ENCODE results near the gene BCKDHB. TPM values are rescaled to one million over a fixed set of nuclear protein-coding genes. Genes with fewer than 3 reads are reported as not detected.
A peak's percentile ranks its signal among the peaks of the same experiment; 100 is the strongest.
"Not testable (repeated sequence)": the region's sequence is repeated elsewhere in the genome, so short reads cannot be mapped to it uniquely, and the experiment has no call there.

Gene BCKDHB
- total RNA-seq, 1 donor from 2014 or later, result 14.7 TPM

DNA sequence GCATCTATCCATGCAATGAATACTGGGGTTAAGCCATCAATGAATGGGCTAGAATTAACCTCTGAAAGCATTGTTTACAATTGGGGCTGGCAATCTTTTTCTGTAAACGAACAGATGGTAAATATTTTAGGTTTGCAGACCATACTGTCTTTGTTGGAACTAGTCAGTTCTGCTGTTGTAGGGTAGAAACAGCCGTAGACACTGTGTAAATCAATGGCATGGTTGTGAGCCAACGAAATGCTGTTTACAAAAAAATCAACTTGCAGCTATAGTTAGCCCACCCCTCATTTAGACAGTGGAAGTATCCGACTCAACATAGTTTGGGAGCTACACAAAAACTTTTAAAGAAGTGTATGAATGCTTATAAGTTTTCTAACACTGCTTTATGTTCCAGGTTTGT is 91.5 kb downstream of the BCKDHB start:
- no peak for DNase-seq (ENCODE audit: low spot score in 2 of 2)
- no peak for FAIRE-seq

DNA sequence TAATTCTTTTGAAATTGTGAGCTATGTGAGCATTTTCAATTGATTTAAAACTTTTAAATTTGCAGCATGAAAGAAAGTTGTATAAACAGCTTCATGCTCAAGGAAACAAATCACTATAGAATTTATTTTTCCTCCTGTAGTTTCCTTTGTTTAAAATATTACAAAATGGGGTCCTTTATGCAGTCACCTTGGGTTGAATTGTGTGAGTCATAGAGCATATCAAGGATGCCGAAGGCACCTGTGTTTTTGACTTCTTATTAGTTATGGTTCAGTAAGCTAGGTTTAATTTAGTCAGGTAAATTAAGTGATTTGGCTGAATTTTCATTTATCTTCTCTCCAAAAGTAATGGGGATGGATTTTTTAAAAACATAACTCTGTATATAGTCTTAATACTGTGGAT is 96.8 kb downstream of the BCKDHB start:
- FAIRE-seq (no peak), DNase-seq (ENCODE audit: low spot score in 2 of 2) (no peak)

DNA sequence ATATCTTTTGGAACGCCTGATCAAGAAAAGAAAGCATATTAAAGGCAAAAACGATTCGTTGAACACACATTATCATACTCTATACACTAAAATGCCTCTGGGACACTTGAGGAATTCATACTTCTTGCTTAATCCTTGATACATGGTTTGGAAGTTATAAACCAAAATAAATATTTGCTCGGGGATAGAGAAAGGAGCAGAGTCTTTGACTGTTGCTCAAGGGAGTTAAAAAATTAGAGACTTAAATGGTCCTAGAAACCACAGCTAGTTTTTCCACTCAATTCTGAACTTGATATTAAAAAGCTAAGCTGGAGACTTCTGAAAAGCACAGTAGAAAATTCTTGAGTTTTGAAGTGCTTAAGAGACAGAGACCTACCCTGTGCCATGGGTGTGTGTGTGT is 98.9 kb downstream of the BCKDHB start:
- FAIRE-seq, result no peak
- DNase-seq (ENCODE audit: low spot score in 2 of 2), result no peak

DNA sequence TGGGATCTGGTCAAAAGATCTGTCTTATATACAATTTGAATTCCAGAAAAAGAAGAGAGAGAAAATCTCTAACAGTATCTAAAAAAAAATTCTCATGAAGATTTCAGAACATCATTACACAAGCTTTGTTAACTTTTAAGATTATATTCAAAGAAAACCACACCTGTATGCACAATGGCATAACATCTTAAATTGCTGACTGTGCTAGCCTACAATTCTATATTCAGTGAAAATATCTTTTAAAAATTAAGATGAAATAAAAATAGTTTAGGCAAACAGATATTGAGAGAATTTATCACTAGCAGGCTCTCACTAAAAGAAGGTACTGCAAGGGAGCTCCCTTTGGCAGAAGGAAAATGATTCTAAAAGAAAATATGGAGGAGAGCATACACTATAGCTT is 100.3 kb downstream of the BCKDHB start:
- DNase-seq (ENCODE audit: low spot score in 2 of 2) (no peak), FAIRE-seq (no peak)

DNA sequence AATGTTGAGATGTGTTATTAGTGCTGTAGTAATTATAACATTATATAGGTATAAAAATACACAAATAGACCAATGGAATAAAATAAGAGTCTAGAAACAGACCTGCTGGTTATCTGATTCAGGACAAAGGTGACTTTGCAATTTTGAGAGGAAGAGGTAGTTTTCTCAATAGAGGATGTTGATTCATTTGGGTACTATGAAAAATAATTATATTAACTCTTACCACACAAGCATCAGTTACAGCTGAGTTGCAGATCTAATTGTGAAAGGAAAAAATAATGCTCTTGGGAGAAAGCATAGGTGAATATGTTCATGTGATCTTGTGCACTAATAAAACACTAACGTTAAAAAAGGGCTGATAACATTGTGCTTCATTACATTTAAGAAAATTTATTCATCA is 103.0 kb downstream of the BCKDHB start:
- DNase-seq (ENCODE audit: low spot score in 2 of 2) (no peak), FAIRE-seq (no peak)

DNA sequence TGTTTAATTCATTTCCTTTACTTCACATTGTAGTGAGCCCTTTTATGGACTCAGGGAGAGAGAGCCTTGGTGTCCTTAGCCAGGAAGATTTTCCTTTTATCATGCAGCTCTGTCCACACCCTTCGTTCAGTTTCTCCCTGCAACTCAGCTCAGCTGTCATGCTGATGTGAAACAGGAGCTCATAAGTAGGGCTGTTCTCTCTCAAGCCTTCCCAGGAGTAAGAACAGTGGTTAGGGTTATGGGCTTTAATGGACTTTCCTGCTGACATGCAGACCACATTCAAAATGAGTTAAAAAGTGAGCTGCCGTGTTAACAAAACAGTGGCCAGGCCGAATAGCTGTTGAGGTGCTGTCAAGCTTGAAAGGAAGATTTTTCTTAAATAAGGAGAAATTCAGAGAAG is 104.1 kb downstream of the BCKDHB start:
- DNase-seq (ENCODE audit: low spot score in 2 of 2), result no peak
- FAIRE-seq, result no peak

DNA sequence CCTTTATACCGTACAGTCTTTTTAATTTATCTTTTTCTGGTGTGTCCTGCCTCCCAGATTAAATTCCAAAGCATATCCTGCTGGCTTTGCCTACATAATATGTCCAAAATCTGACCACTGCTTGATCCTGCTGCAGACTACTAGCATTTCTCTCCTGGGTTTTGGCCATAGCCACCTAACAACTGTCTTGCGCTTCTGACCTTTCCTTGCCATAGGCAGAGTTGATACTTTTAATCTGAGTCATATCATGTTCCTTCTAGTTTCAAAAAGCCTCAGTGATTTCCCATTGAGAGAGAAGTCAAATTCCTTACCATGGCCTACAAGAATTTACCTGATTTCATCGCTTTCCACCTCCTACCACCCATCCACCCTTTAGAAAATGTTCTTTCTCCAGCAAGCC is 104.8 kb downstream of the BCKDHB start:
- no peak for FAIRE-seq

DNA sequence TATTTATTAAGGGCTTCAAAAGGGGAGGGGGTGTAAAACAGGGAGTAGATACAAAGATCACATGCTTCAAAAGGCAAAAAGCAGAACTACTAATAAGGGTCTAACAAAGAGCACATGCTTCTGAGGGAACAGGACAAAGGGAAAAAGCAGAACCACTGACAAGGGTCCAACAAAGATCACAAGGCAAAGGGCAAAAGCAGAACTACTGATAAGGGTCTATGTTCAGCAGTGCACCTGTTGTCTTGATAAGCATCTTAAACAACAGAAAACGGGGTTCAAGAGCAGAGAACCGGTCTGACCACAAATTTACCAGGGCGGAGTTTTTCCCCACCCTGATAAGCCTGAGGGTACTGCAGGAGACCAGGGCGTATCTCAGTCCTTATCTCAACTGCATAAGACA is 105.4 kb downstream of the BCKDHB start:
- FAIRE-seq; DNase-seq (ENCODE audit: low spot score in 2 of 2): not testable (repeated sequence)

More for the DNA sequence above, 104.8 kb downstream of the BCKDHB start:
- DNase-seq (ENCODE audit: low spot score in 2 of 2), result no peak

DNA sequence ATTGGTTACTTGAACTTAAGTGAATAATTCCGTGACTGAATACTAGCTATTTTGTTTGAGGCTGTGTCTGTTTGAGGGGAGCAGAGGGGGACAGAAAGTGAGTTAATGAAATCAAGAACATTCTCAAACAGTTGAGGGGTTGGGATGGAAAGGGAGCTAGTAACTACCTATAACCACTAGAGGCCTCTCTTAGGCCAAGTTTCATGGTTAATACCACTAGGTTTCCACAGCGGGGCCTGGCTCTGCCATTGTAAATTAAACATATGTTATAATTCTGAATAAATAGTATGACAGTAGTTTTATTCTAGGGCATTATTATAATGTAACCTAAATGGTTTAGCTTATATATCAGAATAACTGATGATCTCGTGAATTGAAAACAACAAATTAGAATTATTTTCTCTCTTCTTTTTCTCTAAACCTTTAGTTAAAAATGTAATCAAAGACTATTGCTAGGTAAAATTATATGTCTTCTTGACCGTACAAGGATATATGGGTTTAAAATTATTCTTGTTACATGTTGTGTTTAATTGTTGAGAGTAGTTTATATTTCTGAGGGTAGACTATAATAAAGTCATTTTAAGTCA is 108.1 kb downstream of the BCKDHB start:
- FAIRE-seq, result peak; percentile 55

DNA sequence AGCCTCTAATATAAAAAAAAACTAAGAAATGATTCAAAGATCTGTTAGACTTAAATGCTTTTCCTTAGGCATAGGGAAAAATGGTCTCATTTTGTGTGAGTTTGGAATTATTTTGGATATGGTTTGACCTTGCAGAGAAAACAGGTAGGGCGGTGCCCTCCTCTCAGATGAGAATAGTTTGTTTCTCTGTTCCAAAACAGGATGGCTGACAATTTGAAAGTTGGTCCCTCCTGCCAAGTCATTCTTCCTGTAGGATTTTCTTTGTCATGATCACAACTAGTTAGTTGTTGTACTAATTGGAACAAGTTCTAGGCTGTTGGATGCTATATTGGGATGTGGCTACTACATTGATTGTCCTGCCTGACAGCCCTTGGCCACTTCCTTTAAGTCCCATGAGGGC is 108.6 kb downstream of the BCKDHB start:
- no peak for FAIRE-seq
- DNase-seq (ENCODE audit: low spot score in 2 of 2), result no peak

More for the DNA sequence above, 108.1 kb downstream of the BCKDHB start:
- DNase-seq (ENCODE audit: low spot score in 2 of 2), result peak in 1 of 2 donors; percentile 12

DNA sequence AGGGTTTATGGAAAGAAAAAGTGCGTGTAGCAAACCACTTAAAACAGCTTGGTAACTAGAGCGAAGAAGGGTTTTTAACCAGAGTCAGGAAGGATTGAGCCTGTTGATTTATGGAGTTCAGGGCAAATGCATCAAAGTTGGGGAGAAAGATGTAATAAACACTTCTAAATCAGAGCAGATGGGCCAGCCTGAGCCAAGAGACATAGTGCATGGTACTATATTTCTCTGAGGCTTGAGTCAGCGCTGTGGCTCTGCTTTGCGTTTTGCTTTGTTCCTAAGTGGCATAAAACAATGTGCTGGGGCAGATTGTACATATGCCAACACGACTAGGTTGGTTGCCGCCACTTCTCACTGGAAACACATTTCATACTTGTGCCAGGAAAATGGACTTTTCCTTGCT is 111.3 kb downstream of the BCKDHB start:
- DNase-seq (ENCODE audit: low spot score in 2 of 2), result no peak
- FAIRE-seq, result no peak

DNA sequence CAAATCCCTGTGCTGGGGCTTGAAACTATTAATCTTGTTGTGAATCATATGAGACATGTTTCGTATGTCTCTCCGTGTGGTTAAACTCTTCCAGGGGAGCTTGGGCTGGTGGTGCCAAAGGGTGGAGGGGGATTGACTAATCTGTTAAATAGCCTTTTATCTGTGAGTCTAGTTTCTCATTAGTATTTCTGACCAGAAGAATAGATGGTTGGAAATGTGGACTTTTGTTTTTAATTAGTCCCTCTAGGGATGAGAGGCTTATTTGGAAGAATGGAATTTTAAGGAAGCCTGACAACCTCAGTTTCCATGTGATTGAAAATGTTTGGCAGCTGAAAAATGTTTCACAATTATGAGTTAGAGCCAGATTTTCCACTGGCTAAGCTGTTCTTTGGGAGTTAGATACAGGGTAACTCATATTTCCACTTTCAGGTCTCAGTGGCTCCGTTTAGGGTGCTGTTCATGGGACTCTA is 117.3 kb downstream of the BCKDHB start:
- DNase-seq (ENCODE audit: low spot score in 2 of 2) (no peak), FAIRE-seq (no peak)

DNA sequence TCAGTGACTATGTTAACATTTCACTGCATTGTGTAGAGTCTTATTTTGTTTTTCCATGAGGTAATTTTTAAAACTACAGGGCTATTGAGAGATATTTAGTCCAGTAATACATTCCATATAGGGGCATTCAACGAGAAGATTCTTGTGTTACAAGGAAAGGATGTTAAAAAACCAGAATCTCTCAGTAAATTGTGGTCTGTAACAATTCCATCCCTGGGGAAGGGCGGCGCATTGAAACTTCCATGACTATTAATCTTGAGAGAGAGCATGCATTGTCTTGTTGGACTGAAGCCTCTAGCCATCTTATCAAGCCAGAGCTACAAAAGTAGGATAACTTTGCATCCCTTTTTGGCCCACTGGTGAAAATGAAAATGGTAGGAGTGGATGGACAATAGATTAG is 119.7 kb downstream of the BCKDHB start:
- no peak for DNase-seq (ENCODE audit: low spot score in 2 of 2)
- no peak for FAIRE-seq

DNA sequence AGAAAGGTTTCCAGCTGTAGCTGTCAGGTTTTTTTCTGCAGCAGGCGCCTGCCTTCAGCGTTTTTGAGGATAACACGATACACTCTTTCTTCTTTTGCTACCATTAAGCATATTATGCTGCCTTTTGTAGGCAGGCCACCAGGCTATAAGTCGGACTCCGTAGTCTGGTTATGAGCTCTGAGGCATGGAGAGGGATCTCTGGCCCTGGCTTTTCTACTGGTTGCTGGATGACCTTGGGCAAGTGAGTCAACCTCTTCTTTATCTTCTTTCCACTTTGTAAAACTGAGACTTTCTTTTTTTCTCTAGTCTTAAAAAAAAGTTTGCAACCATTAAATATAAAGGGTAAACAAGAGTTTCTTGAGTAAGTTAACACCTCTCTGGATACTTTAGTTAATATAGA is 120.2 kb downstream of the BCKDHB start:
- FAIRE-seq, result no peak
- no peak for DNase-seq (ENCODE audit: low spot score in 2 of 2)

DNA sequence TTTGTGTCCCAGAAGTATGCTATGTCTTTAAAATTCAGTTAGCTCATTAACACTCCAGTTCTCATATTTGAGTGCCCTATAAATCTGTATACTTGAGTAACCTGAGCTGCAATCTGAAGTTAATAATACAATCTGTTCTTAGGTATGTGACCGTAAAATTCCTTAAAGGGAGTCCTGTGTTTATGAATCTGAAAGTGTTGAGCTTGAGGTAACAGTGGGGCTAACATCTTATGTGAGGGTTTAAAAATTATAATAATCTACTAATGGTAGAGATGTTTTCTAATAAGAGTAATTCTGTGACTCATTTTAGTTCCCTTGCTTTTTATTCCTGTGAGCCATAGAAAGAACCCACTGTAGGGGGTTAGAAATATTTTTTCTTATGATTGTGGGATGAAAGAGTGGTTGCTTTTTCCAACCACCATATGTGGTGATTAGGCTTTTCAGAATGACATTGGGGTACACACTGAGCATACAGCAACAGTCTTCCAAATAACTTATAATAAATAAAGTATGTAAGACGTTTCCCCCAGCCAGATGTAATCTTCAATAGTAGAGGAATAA is 121.2 kb downstream of the BCKDHB start:
- FAIRE-seq (no peak), DNase-seq (ENCODE audit: low spot score in 2 of 2) (no peak)

DNA sequence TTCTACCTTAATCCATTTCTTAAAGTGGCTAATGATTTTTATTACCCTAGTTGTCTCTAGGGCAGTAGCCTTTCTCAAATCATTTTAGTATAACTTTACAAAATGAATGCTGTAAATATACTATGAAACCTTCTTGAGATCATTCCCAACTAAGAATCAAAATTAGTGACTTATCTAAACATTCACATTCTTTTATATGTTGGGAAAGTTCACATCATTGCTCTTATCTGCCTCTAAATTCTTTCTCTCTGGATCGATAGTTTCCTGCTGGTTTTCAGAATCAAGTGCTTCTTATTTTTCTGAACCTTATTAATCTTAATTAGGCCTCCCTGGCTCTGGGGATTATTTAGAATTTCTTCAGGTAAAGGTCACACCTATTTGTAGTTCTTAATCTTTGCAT is 126.8 kb downstream of the BCKDHB start:
- no peak for FAIRE-seq
- DNase-seq (ENCODE audit: low spot score in 2 of 2), result no peak

DNA sequence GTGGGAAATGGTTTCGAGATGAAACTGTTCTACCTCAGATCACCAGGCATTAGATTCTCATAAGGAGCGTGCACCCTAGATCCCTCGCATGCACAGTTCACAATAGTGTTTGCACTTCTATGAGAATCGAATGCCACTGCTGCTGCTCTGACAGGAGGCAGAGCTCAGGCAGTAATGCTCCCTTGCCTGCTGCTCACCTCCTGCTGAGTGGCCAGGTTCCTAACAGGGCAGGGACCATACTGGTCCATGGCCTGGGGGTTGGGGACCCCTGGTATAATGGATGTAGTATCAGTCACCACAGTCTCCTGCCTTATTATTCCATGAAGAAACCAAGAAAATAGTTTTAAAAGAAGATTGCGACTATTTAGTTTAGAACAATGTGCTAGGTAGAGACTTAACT is 127.5 kb downstream of the BCKDHB start:
- DNase-seq (ENCODE audit: low spot score in 2 of 2) (no peak), FAIRE-seq (no peak)

DNA sequence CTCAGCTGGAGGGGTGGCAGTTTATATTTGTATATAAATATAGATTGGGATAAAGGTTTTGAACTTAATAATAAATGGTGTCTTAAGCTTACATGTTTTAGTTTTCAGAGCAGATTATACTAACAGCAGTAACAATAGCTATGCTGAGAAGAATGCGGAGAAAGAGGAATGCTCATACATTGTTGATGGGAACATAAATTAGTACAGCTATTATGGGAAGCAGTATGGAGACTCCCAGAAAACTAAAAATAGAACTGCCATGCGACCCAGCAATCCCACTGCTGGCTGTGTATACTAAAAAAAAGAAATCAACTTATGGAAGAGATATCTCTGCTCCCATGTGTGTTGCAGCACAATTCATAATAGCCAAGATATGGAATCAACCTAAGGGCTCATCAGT is 127.9 kb downstream of the BCKDHB start:
- no peak for DNase-seq (ENCODE audit: low spot score in 2 of 2)
- FAIRE-seq, result no peak

DNA sequence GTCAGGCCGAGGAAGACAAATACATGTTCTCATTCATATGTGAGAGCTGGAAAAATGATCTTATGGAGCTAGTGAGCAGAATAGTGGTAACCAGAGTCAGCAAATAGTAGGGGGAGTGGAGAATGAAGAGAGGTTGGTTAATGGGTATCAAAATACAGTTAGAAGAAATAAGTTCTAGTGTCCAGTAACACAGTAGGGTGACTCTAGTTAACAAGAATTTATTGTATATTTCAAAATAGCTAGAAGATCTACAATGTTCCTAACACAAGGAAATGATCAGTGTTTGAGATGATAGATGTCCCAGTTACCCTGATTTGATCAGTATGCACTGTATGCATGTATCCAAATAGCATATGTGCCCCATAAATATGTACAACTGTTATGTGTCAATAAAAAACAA is 128.4 kb downstream of the BCKDHB start:
- FAIRE-seq, result no peak
- DNase-seq (ENCODE audit: low spot score in 2 of 2), result no peak

DNA sequence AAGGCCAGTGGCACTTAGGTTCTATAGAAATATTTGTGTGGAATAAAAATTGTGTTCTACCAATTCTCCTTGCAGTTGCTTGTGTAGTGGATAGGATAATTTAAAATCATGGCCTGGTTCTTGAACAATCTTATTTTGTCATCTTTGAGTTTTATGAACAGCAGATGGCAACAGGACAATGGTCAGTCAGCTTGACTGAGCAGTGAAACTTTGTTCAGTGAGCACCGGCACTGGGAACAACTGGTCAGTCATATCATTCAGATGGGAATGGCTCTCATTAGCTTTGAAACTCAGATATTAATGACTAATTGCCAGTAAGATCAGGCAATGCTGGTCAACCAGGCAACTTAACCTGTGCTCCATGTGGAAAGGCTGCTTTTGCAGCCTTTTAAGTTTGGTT is 129.2 kb downstream of the BCKDHB start:
- DNase-seq (ENCODE audit: low spot score in 2 of 2) (no peak), FAIRE-seq (no peak)

DNA sequence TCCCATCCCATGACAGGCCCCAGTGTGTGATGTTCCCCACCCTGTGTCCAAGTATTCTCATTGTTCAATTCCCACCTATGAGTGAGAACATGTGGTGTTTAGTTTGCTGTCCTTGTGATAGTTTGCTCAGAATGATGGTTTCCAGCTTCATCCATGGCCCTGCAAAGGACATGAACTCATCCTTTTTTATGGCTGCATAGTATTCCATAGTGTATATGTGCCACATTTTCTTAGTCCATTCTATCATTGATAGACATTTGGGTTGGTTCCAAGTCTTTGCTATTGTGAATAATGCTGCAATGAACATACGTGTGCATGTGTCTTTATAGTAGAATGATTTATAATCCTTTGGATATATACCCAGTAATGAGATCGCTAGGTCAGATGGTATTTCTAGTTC is 132.3 kb downstream of the BCKDHB start:
- not testable (repeated sequence) for FAIRE-seq; DNase-seq (ENCODE audit: low spot score in 2 of 2)

DNA sequence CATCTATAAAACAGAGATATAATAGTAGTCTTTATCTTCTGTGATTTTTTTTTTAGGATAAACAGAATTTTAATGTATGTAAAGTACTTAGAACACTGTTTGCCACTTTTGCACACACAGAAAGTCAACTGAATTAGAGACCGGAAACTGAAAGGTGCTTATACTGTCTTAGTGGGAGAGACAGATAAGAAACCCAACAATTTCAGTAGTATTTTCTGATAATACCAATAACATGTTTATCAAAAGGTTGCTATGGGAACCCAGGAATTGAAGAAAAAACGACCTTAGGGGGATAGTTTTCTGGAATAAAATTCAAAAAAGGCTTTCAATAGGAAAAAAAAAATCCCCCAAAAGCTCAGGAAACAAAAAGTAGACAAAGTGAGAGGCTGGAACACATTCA is 138.6 kb downstream of the BCKDHB start:
- FAIRE-seq (no peak), DNase-seq (ENCODE audit: low spot score in 2 of 2) (no peak)

DNA sequence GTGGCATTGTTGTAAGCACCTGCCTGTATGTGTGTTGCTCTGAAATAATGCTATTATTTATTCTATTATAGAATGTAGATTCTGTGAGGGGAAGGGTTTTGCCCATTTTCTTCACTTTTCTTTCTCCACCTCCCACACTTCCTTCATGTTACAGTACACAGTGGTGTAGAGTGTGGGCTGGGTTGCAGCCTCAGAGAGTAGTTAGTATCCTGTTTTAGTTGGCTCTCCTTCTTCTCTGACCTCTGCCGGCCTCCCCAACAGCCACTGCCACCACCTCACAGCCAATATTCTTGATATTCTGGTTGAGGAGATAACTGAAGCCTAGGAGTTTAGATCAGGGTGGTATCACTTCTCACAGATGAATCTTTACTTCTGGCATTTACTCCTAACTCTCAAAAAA is 143.4 kb downstream of the BCKDHB start:
- FAIRE-seq, result no peak

More for the DNA sequence above, 143.4 kb downstream of the BCKDHB start:
- no peak for DNase-seq (ENCODE audit: low spot score in 2 of 2)
